HG03520 (cell line): ENCODE data around the gene NXNL1.
"Not testable (repeated sequence)": the region's sequence is repeated elsewhere in the genome, so short reads cannot be mapped to it uniquely, and the experiment has no call there.

ENCODE experiments used
- ATAC-seq: cut with Tn5 transposase; IDR thresholded peaks from one replicate; pipeline ENCODE4 v1.9.1; 2021; ENCODE audit warnings: mild to moderate bottlenecking, moderate library complexity; ENCODE audit not compliant: unreplicated experiment

The NXNL1 gene

DNA sequence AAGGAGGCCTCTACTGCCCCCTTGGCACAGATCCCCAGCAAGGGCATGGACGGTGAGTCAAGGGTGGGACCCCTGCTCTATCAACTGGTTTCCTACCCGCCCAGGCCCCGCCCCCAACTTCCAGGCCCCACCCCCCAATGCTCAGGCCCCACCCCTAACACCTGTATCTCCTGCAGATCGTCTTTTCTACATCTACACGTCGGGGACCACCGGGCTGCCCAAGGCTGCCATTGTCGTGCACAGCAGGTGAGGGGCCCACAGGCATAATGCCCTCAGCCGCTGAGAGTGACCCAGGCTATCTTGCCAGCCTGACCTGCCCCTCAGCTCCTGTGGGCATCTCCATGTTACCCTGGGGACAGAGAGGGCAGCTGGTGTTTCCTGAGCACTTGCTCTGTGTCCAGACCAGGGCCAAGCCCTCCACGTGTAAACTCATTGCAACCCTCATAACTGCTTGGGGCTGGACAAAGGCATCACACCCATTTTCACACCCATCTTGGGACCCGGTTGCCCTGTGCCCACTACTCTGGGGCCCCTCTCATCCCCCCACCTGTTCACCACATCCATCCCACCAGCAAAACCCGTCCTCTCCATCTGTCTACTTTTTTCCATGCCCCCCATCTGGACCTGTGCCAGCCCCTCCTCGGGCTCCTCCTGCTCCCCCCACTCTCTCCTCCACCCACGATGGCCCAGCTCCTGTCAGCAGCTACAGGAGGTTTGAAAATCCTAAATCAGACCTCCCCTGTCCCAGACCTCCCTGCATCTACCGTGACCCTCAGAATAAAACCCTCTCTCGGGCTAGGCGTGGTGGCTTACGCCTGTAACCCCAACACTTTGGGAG lies 26.8 kb upstream of the NXNL1 start:
- ATAC-seq = no peak

- ATAC-seq = no peak
Observed at GRCh38 chr19:17486545-17487240, 26.0 kb upstream of the NXNL1 start.

DNA sequence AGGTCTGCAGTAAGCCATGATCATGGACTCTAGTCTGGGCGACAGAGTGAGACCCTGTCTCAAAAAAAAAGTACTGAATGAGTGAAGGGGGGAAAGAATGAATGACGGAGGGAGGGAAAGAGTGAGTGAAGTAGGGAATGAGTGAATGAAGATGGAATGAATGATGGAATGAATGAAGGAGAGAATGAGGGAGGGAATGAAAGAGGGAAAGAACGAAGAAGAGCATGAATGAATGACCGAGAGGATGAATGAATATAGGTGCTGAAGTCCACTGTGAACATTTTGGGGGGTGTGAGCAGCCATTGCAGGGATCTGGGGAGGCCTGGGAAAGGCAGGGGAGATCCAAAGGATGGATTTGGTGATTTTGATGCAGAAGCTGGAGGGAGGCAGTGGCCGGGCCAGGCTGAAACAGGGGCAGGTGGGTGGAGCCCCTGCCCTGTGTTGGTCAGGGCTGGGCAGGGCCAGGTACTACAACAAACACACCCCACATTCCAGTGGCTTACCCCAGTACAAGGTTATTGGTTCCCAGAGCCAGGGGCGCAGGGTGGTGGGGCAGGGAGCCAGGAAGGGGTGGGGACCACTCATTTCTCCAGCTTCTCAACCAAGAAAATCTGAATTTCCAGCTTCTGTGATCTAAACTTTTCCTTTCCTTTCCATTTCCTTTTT lies 23.9 kb upstream of the NXNL1 start:
- no peak for ATAC-seq

GRCh38 chr19:17483605-17484002 lies 22.9 kb upstream of the NXNL1 start:
- no peak for ATAC-seq

- ATAC-seq = no peak
Observed at GRCh38 chr19:17482877-17483604, 22.3 kb upstream of the NXNL1 start.

- no peak for ATAC-seq
Observed at GRCh38 chr19:17481986-17482385, 21.3 kb upstream of the NXNL1 start.

DNA sequence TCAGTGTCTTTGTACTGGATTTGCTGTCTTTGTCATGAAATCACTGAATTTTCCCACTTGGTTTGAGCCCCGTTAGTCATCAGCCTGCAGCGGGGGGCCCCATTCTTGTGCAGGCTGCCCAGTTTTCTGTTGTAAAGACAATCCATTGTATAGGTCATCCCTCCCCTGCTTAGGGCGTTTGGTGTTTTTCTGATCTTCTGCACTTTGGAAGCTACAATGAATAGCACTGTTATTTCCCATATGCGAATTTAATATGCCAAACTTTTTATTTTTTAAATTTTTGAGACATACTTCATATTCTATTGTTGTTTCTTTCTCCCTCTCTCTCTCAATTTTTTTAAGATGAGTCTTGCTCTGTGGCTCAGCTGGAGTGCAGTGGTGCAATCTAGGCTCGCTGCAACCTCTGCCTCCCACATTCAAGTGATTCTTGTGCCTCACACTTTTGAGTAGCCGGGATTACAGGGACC lies 18.6 kb upstream of the NXNL1 start:
- no peak for ATAC-seq

GRCh38 chr19:17475541-17476115 lies 14.9 kb upstream of the NXNL1 start:
- no peak for ATAC-seq

GRCh38 chr19:17475011-17475540 lies 14.3 kb upstream of the NXNL1 start:
- ATAC-seq = not testable (repeated sequence)

DNA sequence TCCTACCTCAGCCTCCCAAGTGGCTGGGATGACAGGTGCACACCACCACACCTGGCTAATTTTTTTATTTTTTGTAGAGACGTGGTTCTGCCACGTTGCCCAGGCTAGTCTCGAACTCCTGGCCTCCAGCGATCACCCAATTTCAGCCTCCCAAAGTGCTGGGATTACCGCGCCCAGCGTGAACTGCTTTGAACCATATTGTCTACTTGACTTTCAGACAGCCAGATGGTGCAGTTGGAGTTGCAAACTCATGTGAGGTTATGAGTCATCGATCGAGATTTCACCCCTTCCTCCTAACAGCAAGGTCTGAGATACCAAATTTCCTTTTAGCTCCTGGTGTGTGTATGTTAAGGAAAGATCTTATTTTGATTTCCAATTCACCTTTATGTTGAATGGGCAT lies 12.3 kb upstream of the NXNL1 start:
- no peak for ATAC-seq

DNA sequence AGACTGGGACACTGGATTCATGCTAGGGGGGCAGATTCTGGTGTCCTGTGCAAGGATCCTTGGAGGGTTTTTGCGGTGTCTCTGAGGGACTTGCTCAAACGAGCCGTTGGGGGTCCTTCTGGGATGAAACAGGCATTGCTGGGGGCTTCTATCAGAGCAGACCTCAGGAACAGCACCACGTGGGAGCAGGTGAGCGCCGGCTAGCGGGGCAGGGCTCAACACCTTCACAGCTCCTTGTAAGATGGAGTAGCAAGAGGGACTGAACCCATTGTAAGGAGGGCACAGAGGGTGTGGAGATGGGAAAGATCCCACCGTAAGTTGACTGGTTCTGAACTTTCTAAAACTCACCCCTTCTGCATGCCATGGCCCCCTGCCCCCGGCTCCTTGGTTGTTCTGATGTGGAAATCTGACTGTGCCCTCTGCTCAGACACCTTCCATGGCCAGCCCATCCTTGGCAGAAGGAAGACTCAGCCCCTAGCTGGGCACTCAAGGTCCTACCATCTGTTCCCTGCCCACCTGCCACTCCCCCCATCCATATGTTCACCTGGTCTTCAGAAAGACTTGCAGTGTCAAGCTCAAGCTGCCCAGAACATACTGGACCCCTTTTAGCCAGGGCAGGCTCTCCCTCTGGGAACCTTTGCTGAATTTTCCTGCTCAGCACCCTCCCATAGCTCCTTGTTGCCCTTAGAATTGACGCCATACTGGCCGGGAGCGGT lies 10.8 kb upstream of the NXNL1 start:
- ATAC-seq = no peak

GRCh38 chr19:17470068-17470841 lies 9.5 kb upstream of the NXNL1 start, which contains the start of gene SLC27A1:
SLC27A1 (plus strand) TSS chr19:17470524; CDS start chr19:17470541, 17 bp downstream.
- ATAC-seq = peak; percentile 48

GRCh38 chr19:17469481-17470067 lies 8.8 kb upstream of the NXNL1 start:
- peak; percentile 53 for ATAC-seq

DNA sequence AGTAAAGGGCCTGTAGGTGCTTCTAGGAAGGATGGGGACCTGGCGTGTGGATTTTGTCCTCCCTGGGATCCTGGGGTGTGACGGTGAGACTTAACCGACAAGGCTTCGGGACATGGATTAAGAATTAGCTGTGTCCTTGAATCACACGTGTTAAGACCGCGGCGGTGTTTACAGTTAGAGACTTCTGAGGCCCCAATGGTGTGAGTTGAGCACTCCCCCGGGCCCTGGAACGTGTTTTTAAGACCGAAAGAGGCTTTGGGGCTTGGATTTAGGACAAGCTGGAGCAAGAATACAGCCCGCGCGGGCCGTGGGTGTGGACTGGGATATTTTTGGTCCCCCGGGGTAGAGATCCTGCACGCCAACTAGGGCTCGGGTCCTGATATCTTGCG lies 8.4 kb upstream of the NXNL1 start:
- ATAC-seq = no peak

- no peak for ATAC-seq
Observed at GRCh38 chr19:17468302-17469091, 7.8 kb upstream of the NXNL1 start.

GRCh38 chr19:17467471-17468301 lies 7.0 kb upstream of the NXNL1 start:
- no peak for ATAC-seq

DNA sequence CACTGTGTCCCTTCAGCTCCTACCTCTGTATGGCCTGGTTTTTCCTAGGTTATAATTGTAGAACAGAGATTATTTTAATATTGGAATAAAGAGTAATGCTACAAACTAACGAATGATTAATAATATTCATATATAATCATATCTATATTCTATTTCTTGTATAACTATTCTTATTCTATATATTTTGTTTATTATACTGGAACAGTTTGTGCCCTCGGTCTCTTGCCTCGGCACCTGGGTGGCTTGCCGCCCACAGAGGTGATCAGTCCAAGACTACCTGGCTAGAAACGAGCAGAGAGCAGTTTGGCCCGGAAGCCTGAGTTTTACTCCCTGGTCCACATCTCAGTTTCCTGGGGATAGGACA lies 5.7 kb upstream of the NXNL1 start:
- no peak for ATAC-seq
